SK-N-MC (cell line): ENCODE measurements around the gene CLDN16.

Experiments
- EZH2 ChIP-seq: fragments of 200-600 bp; sonication (generic); IDR thresholded peaks from one replicate; pipeline ENCODE4 v1.6.1; 2017; ENCODE audit warnings: antibody characterized with exemption
- FOXP2 ChIP-seq: optimal IDR thresholded peaks from 2 replicates; pipeline ENCODE3; 2011; ENCODE audit warnings: mild to moderate bottlenecking, moderate library complexity; ENCODE audit not compliant: insufficient read depth; ENCODE audit errors: extremely low read length, control extremely low read depth
- POLR2AphosphoS5 ChIP-seq: IDR thresholded peaks from 2 replicates; pipeline ENCODE4 v1.6.1; 2012; ENCODE audit warnings: mild to moderate bottlenecking, low read depth, low read length, borderline replicate concordance

- no peak for TF ChIP-seq POLR2AphosphoS5
- TF ChIP-seq EZH2: no peak
- no peak for TF ChIP-seq FOXP2
Observed at GRCh38 chr3:190430906-190431305, 42.9 kb downstream of the CLDN16 start.
